T47D (cell line): Measurements from ENCODE around the gene HAUS3.

Experiments used
- DNase-seq, 2 experiments: peaks; one replicate each; pipeline versions ENCODE4 v3.0.0 to v3.0.0-alpha.2; 2011 to 2012; ENCODE audit warnings: low read depth in 1 of 2, low spot score in 1 of 2
- JUND ChIP-seq: IDR thresholded peaks from 2 replicates; pipeline ENCODE4 v1.6.1; 2012; ENCODE audit warnings: low read depth
- in situ Hi-C: cut with HindIII; loops from 2 replicates; pipeline ENCODE4 v1.10.0; 2016; ENCODE audit warnings: low sequenced_read_pairs, low pct_unique_long_range_greater_than_20kb

The HAUS3 gene

DNA sequence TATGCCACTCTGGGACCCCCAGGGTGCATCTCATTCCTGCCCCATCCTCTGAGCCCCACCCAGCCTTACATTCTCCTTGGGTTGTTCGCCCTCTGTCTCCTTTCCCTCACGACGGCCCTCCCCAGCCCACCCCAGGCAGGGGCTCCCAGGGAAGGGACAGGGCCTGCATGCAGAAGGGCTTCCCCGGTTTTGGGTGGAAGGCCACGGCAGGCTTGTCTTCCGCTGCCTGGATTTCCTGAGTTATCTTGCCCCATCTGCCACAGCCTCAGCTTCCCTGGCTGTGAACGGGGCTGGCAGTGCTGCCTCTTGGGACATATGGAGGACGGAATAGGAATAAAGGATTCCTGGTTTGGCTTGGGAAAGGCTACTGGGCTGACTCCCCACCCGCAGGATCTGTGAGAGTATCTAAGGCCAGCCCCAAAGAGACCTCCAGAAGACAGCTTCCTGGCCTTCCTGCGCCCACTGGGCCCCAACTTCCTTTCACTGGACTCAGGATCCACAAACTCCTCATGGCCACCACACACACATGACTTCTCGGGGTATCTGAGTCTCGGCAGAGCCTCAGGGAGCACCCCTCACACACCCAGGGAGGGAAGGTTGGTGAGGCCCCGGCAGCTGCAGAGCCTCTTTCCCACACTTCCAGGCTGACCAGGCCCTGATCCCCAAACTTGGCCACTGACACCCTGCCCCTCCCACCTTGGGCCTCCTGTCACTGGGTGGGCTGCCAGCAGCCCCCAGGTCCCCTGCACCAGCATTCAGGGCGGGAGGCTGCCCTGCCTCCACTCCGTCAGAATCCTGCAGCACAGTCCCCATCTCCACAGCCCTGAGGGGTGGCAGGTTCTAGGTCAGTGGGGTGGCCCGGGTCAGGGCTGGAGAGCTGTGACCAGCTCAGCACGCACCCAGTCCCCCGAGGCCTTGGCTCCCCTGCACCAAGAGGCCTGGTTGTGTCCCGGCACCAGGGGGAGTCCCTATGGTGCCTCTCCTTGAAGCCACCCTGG is 23.5 kb upstream of the HAUS3 start:
- no peak for TF ChIP-seq JUND
- in situ Hi-C loops = no loop called here
- DNase-seq = no peak

DNA sequence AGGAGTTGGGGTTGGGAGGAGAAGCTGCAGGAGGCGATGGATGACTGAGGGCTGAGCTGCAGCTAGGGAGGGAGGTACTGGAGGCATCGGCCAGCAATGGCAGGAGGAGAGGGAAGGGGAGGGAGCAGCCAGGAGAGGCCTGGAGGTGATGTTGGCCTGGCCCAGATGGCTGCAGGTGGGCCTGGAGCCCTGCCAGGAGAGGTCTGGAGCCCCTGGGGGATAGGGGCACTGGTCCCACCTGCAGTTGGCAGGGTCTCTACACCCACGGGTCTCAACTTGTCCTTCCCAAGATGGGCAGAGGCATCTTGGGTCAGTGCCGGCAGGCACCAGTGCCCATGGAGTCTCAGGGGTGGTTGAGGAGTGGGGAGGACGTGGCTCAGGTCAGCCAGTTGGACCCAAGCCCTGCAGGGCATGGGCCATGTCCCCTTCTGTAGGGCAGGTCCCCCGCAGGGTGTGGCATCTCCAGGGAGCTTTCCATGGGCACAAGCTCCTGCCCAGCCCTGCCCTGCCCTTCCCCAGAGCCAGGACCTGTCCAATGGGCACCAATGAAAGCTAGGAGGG is 22.6 kb upstream of the HAUS3 start:
- DNase-seq = no peak
- TF ChIP-seq JUND = no peak
- in situ Hi-C loops = no loop called here

DNA sequence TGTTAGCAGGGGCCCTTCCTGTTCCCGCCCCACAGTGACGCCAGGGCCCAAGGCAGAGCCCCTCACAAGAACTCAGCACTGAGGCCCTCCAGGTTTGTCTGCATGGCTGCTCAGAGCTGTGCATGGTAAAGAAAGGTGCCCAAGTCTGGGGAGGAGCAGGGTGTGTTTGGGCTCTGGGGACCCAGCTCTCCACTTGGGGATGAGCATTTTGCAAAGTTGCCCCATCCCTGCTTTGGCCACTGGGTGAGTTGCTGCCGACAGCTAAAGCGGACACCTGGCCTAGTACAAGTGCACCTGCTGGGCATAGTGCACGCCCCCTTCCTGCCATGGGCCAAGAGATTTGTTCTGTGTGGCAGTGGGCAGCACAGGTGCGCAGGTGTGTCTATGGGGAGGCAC is 22.0 kb upstream of the HAUS3 start:
- in situ Hi-C loops = no loop called here
- TF ChIP-seq JUND = no peak
- no peak for DNase-seq

DNA sequence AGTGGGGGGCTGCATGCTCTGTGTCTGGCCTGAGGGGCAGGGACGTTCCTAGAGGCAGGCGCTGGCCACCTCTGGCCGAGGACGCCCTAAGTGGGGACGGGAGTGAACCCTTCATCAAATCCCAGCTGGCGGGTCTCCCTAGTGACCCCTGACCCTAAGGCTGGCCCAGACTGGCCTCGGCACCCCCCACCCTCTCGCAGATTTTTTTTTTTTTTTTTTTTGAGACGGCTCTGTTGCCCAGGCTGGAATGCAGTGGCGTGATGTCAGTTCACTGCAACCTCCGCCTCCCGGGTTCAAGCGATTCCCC is 21.0 kb upstream of the HAUS3 start:
- TF ChIP-seq JUND = no peak
- no peak for DNase-seq
- in situ Hi-C loops = no loop called here

DNA sequence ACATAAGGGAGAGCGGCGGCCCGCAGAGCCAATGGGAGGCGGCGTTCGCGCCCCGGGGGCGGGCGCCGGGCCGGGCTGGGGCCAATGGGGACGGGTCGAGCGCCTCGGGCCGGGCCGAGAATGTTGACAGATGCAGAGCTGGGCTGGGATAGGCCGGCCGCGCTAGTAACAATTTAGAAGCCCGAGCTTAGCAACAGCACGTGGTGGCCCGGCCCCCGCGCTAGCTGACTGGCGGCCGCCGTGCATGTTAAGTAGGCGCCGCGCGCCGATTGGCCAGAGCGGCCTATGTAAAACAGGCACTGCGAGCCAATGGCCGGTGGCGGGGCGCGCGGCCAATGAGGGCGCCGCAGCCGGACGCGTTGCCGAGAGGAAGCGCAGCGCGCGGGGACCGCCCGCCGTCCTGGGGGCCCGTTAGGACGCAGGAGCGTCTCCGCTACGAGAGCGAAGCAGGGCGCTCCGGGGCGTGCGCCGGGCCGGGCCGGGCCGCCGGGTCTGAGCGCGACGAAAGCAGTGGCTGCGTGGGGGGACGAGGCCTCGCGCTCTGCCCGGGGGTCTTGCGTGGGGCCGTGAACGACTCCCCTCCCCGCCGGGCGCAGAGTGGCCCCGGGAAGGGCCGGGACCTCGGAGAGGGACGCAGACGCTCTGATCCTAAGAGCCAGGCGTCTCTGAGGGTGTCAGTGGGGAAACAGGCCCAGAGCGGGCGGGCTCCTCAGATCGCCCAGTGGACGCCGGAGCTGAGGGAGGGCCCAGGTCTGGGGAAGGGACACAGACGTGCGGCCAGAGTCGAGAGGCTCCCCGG is 20.4 kb upstream of the HAUS3 start:
- peak; percentile 99 to 100 for DNase-seq
- no peak for TF ChIP-seq JUND
- in situ Hi-C loops = no loop called here

DNA sequence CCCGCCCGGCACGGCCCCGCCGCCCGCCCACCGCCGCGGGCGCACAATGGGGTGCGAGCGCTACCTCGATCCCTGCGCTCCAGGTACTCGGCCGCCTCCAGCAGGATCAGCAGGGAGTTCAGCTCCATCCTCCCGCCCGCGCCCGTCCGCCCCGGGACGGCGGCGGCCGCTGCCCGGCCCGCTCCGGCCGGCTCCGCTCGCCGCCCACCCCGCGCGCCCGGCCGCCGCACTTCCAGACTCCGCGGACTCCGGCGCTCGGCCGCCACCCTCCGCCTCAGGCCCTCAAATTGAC is 19.9 kb upstream of the HAUS3 start, which contains the start of gene MXD4:
Gene MXD4, minus strand, starts transcription at position 257 of the 292 bp plus-strand sequence. Its CDS starts 129 bp downstream, at position 128.
- DNase-seq = no peak
- in situ Hi-C loops = no loop called here
- TF ChIP-seq JUND = no peak

DNA sequence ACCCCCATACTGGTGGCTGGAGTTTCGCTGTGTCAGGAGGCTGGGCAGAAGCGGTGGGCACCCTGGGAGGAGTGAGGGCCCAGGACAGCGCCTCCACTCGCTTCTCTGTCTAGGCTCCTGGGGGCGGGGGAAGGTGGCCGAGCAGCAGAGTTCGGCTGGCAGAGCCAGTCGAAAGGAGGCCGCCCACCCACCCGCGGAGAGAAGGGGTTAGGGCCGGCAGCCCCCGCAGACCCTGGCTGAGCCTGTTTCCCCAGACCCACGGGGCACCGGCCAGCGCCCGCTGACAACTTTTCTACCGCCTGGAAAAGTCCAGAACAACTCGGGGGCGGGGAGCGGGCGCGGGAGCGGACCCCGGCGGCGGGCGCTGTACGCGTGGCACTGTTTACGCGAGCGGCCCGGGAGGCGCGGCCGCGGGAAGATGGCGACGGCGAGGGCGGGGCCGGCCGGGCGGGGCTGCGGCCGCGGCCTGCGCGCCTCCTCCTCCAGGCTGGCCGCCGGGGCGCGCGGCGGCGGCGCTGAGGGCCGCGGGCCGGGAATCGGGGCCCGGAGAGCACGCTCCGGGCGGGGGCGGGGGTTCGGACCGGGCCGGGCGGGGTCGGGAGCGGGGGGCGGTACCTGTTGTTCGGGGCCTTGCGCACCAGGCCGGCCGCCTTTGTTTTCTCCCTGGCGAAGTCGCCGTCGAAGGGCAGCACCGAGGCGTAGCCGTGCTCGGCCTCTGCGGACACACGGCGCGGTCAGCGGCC is 19.4 kb upstream of the HAUS3 start:
- no peak for TF ChIP-seq JUND
- DNase-seq = peak; percentile 47 to 62
- in situ Hi-C loops = no loop called here

DNA sequence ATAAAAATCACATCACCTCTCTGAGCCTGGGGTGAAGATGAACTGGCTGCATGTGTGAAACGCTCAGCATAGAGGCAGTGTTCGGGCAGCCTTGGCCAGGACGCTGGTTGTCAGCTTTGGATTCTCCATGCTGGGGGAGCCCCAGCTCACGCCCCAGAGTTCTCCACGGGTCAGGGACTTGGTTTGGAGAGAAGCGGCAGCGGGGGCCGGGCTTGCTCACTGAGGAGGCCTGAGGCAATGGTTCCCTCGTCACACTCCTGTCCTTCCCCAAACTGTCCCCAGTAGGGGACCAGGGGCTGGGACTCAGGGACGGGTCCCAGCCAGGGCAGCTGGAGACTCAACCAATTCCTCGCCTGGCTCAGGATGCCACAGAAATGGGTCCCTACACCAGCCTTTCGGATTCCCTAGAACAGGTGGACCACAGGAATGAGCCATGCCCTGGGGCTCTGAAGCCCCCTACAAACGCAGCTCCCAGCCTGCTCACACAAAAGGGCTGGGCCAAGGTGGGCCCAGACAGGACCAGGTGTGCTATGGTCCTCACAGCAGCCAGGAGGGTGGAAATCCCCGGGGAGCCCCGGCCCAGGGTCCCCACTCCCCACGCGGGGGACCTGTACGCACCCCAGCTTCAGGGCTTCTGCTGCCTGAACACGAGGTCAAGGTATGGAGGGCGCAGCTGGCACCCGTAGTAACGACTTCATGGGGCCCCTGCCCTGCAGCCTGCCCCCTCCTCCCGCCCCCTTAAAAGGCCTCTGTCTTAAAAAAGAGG is 18.6 kb upstream of the HAUS3 start:
- TF ChIP-seq JUND = no peak
- no peak for DNase-seq
- in situ Hi-C loops = no loop called here

DNA sequence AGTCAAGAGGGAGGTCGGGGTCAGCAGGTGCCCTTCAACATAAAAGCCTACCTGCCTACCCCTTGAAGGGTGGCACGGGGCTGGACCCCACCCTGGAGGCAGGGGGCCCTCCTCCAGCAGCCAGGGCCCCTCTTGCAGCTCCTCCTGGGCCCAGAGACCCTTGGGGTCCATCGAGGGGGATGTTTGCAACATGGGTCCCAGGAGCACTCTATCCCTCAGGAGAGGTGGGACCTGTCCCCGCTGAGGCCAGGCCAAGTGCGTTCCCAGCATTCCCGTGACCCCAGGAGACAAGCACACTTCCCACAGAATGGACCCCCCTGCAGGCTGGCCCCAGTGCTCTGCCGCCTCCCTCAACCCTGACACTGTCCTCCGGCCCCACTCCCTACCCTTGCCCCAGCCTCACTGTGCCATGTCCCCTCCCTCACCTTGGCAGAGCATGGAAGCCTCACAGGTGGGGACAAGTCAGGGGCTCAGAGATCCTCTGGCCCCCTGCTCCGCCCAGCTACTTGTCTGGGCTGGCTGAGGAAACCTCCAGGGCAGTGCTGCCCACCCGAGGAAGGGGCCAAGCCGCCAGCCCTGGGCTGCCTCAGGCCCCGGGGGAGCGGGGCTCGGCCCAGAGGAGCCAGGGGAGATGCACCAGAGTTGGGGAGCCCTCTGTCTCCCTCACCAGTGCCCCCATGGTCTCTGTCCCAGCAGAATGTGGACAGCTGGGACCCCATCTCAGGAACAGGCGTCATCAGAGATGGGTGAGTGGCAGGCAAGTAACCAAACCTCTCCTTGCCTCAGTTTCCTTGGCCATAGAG is 17.8 kb upstream of the HAUS3 start:
- TF ChIP-seq JUND = no peak
- no peak for DNase-seq
- in situ Hi-C loops = no loop called here

DNA sequence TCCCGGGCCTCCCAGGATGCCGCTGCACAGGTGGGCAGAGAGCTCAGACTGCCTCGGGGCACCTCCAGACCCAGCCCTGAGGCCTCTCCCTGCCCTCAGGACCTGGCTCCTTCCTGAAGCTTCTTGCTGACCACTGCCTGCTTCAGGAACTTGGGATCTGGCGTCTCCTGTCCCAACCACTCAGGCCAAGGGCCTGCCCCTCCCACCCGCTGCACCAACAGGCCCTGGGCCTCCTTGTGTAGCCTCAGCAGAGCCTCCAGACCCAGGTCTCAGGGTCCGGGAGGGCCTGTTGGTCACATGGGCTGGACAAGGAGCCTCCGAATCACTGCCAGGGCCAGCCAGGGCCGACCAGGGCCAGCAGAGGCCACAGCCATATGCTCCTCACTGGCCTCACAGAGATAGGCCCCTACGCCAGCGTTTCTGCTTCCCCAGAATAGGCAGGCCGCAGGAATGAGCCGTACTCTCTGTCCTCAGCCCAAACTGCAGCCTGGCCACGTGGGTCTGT is 17.2 kb upstream of the HAUS3 start:
- no peak for TF ChIP-seq JUND
- in situ Hi-C loops = no loop called here
- no peak for DNase-seq
